H9 (cell line): Measurements from ENCODE around the gene IRAG1. TPM values are rescaled to one million over a fixed set of nuclear protein-coding genes. Genes with fewer than 3 reads are reported as not detected.
A peak's percentile ranks its signal among the peaks of the same experiment; 100 is the strongest.

Source experiments
- DNase-seq: peaks from one replicate; pipeline ENCODE4 v3.0.0-alpha.2; 2017
- H2AFZ ChIP-seq: one replicate; pipeline ENCODE4 v1.6.1; 2013; ENCODE audit warnings: mild to moderate bottlenecking, low read length, control low read depth, moderate library complexity
- H2AK5ac ChIP-seq: 2 replicates; pipeline ENCODE4 v1.6.1; 2013; ENCODE audit warnings: low read length, control low read depth, mixed read lengths; ENCODE audit not compliant: insufficient read length
- H2BK120ac ChIP-seq: one replicate; pipeline ENCODE4 v1.6.1; 2013; ENCODE audit warnings: low read depth, mild to moderate bottlenecking, low read length, control low read depth, inconsistent platforms; ENCODE audit not compliant: poor library complexity, severe bottlenecking
- H2BK12ac ChIP-seq: 2 replicates; pipeline ENCODE4 v1.6.1; 2013; ENCODE audit warnings: low read length, control low read depth, mixed read lengths, low read depth; ENCODE audit not compliant: insufficient read length
- H2BK15ac ChIP-seq: 2 replicates; pipeline ENCODE4 v1.6.1; 2013; ENCODE audit warnings: low read depth, low read length, control low read depth
- H2BK20ac ChIP-seq: one replicate; pipeline ENCODE4 v1.6.1; 2013; ENCODE audit warnings: low read depth, mild to moderate bottlenecking, low read length, control low read depth, inconsistent platforms; ENCODE audit not compliant: poor library complexity, severe bottlenecking
- H2BK5ac ChIP-seq: 2 replicates; pipeline ENCODE4 v1.6.1; 2013; ENCODE audit warnings: low read length, control low read depth, mixed read lengths; ENCODE audit not compliant: insufficient read length
- H3K14ac ChIP-seq: 2 replicates; pipeline ENCODE4 v1.6.1; 2013; ENCODE audit warnings: low read length, control low read depth; ENCODE audit not compliant: insufficient read depth
- H3K18ac ChIP-seq: 2 replicates; pipeline ENCODE4 v1.6.1; 2013; ENCODE audit warnings: low read depth, mild to moderate bottlenecking, mixed read lengths, low read length, control low read depth; ENCODE audit not compliant: insufficient read length
- H3K23ac ChIP-seq: 2 replicates; pipeline ENCODE4 v1.6.1; 2013; ENCODE audit warnings: low read length, control low read depth, mixed read lengths, low read depth; ENCODE audit not compliant: insufficient read length
- H3K23me2 ChIP-seq: 2 replicates; pipeline ENCODE4 v1.6.1; 2013; ENCODE audit warnings: low read depth, mild to moderate bottlenecking, mixed read lengths, low read length, control low read depth; ENCODE audit not compliant: insufficient read length, poor library complexity, severe bottlenecking
- H3K27ac ChIP-seq: 2 replicates; pipeline ENCODE4 v1.5.1; 2013; ENCODE audit warnings: low read length, control low read depth, mixed read lengths, low read depth; ENCODE audit not compliant: insufficient read length
- H3K27me3 ChIP-seq: 2 replicates; pipeline ENCODE4 v1.6.1; 2013; ENCODE audit warnings: low read length, control low read depth, inconsistent platforms; ENCODE audit not compliant: insufficient read depth
- H3K4ac ChIP-seq: 2 replicates; pipeline ENCODE4 v1.6.1; 2013; ENCODE audit warnings: low read depth, mild to moderate bottlenecking, control low read depth, inconsistent platforms, low read length, moderate library complexity
- H3K4me1 ChIP-seq: 2 replicates; pipeline ENCODE4 v1.6.1; 2013; ENCODE audit warnings: low read length, control low read depth, inconsistent platforms; ENCODE audit not compliant: insufficient read depth
- H3K4me2 ChIP-seq: 2 replicates; pipeline ENCODE4 v1.6.1; 2013; ENCODE audit warnings: low read length, control low read depth, mixed read lengths; ENCODE audit not compliant: insufficient read length, insufficient read depth
- H3K56ac ChIP-seq: 2 replicates; pipeline ENCODE4 v1.6.1; 2013; ENCODE audit warnings: low read depth, mild to moderate bottlenecking, mixed read lengths, low read length, control low read depth; ENCODE audit not compliant: insufficient read length
- H3K79me1 ChIP-seq: 2 replicates; pipeline ENCODE4 v1.6.1; 2013; ENCODE audit warnings: low read depth, mild to moderate bottlenecking, moderate library complexity, low read length, control low read depth, inconsistent platforms; ENCODE audit not compliant: insufficient read depth, poor library complexity, severe bottlenecking
- H3K79me2 ChIP-seq: 2 replicates; pipeline ENCODE4 v1.6.1; 2013; ENCODE audit warnings: low read length, control low read depth, inconsistent platforms; ENCODE audit not compliant: insufficient read depth
- H3K9ac ChIP-seq: 2 replicates; pipeline ENCODE4 v1.6.1; 2013; ENCODE audit warnings: low read length, control low read depth, mixed read lengths; ENCODE audit not compliant: insufficient read length; ENCODE audit errors: extremely low read depth
- H3K9me3 ChIP-seq: one replicate; pipeline ENCODE4 v1.6.1; 2013; ENCODE audit warnings: low read depth, low read length, inconsistent platforms; ENCODE audit not compliant: control insufficient read depth
- H3T11ph ChIP-seq: one replicate; pipeline ENCODE4 v1.6.1; 2013; ENCODE audit warnings: mild to moderate bottlenecking, low read length, control low read depth, inconsistent platforms
- H4K20me1 ChIP-seq: one replicate; pipeline ENCODE4 v1.6.1; 2013; ENCODE audit not compliant: control insufficient read depth, insufficient read length, insufficient read depth
- H4K5ac ChIP-seq: 2 replicates; pipeline ENCODE4 v1.6.1; 2013; ENCODE audit warnings: low read depth, mild to moderate bottlenecking, mixed read lengths, low read length, control low read depth; ENCODE audit not compliant: insufficient read length
- H4K8ac ChIP-seq: replicated peaks from 2 replicates; pipeline ENCODE4 v1.6.1; 2013; ENCODE audit warnings: low read length, control low read depth, mixed read lengths, low read depth; ENCODE audit not compliant: insufficient read length
- H4K91ac ChIP-seq: 2 replicates; pipeline ENCODE4 v1.6.1; 2013; ENCODE audit warnings: low read depth, mild to moderate bottlenecking, moderate library complexity, mixed read lengths, low read length, control low read depth; ENCODE audit not compliant: insufficient read length
- H3K27ac Mint-ChIP-seq, 3 experiments: 2 replicates in 2 of 3; 3 replicates in 1 of 3; pipeline ENCODE4 v1.8.0; 2020 to 2021; ENCODE audit warnings: mixed read lengths in 3 of 3, mild to moderate bottlenecking in 1 of 3, moderate library complexity in 1 of 3
- H3K27me3 Mint-ChIP-seq: 2 replicates; pipeline ENCODE4 v1.8.0; 2021; ENCODE audit warnings: low read depth, mild to moderate bottlenecking, moderate library complexity, mixed read lengths
- H3K36me3 Mint-ChIP-seq, 3 experiments: 2 replicates in 2 of 3; 3 replicates in 1 of 3; pipeline ENCODE4 v1.8.0; 2020 to 2021; ENCODE audit warnings: low read depth in 3 of 3, mixed read lengths in 3 of 3; ENCODE audit not compliant: insufficient read depth in 1 of 3
- H3K4me1 Mint-ChIP-seq, 2 experiments: 2 replicates each; pipeline ENCODE4 v1.8.0; 2020; ENCODE audit warnings: mixed read lengths in 2 of 2
- H3K4me3 Mint-ChIP-seq, 2 experiments: 2 replicates in 1 of 2; 3 replicates in 1 of 2; pipeline ENCODE4 v1.8.0; 2020 to 2021; ENCODE audit warnings: mild to moderate bottlenecking in 2 of 2, mixed read lengths in 2 of 2, moderate library complexity in 1 of 2
- H3K9me3 Mint-ChIP-seq, 2 experiments: 2 replicates in 1 of 2; 3 replicates in 1 of 2; pipeline ENCODE4 v1.8.0; 2020; ENCODE audit warnings: mild to moderate bottlenecking in 2 of 2, mixed read lengths in 2 of 2, moderate library complexity in 1 of 2
- CTCF ChIP-seq: fragments of 200-600 bp; sonication (generic); conservative IDR thresholded peaks from 3 replicates; pipeline ENCODE4 v1.8.0; 2021; ENCODE audit warnings: antibody characterized with exemption, mild to moderate bottlenecking
- WGBS: extraction: QIAGEN DNeasy Blood & Tissue Kit; methylation state at CpG from one replicate; pipeline ENCODE4 v1.1.7; 2013; ENCODE audit warnings: missing lambda C conversion rate, low lambda C conversion rate, mixed read lengths; ENCODE audit not compliant: insufficient read length; ENCODE audit errors: extremely low coverage; 5-methylcytosine and 5-hydroxymethylcytosine counted together
- total RNA-seq: library from RNA; stranded (reverse); gene quantifications from 2 replicates; pipeline ENCODE4 v1.2.1, GENCODE V29; 2021

Gene IRAG1
- total RNA-seq, 1 experiment from 2014 or later = 2.4 TPM

DNA sequence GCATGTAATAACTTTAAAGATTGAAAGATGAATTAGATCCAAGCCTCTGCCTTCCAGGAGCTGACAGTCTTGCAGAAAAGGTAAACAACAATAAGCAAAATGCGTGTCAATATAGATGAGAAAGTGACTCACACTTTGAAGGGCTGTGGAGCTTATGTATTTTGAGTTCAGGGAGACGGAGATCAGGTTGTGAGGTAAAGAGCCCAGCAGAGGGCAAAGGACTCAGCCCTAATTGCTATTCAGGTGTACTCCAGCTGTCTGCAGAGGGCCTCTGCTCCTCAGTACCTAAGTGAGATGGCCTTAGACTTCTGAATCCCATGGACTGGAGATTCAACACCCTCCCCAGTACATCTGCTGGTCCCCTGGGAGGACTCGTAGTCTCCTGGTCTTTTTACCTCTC, 34.6 kb upstream of the IRAG1 start:
- Histone ChIP-seq H2AK5ac (no peak overlapping the region), H3K18ac (no peak overlapping the region), H4K8ac (no peak overlapping the region), H2BK15ac (no peak overlapping the region), H2AFZ (no peak overlapping the region), H3K79me2 (no peaks in the 10 kb centered on the region), H3K79me1 (no peaks in the 10 kb centered on the region), H3K56ac (no peak overlapping the region), H3K9ac (no peak overlapping the region), H2BK5ac (no peak overlapping the region), H4K5ac (no peak overlapping the region), H3K27me3 (no peaks in the 10 kb centered on the region), H3K4me2 (no peak overlapping the region), H3K27ac (no peak overlapping the region), H3T11ph (no peak overlapping the region), H2BK120ac (no peak overlapping the region), H3K23me2 (peaks cover 4% of the 10 kb centered on the region), H2BK20ac (no peak overlapping the region), H2BK12ac (no peak overlapping the region), H4K91ac (no peak overlapping the region), H3K4ac (no peak overlapping the region), H3K4me1 (no peaks in the 10 kb centered on the region; the same call in 1 of the 2 replicates), H4K20me1 (no peaks in the 10 kb centered on the region), H3K14ac (no peak overlapping the region), H3K9me3 (no peaks in the 10 kb centered on the region), H3K23ac (no peak overlapping the region)
- H3K4me3 Mint-ChIP-seq = peak overlapping the region; percentile 75 to 79; a peak in 4 of 5 replicates
- peaks cover 11% of the 10 kb centered on the region for H3K27me3 Mint-ChIP-seq
- peak; percentile 33; the same call in 2 of the 3 replicates for TF ChIP-seq CTCF
- H3K9me3 Mint-ChIP-seq = no peaks in the 10 kb centered on the region; a peak in 1 of 5 replicates
- H3K36me3 Mint-ChIP-seq = no peaks in the 10 kb centered on the region; a peak in 1 of 7 replicates
- no CpG with 5 or more reads among the region's 3 CpGs for WGBS
- no peak overlapping the region for H3K27ac Mint-ChIP-seq
- no peak for DNase-seq
- peaks cover 6 to 9% of the 10 kb centered on the region in 2 experiments for H3K4me1 Mint-ChIP-seq
